Hematopoietic multipotent progenitor cell treated with erythropoietin and hydrocortisone succinate and interleukin-3 and kit ligand, for 8 days (in vitro differentiated cells): ENCODE data around the gene LHX3.

Experiments used
- DNase-seq: peaks from one replicate; pipeline ENCODE4 v3.0.0-alpha.2; 2015

Gene LHX3

DNA sequence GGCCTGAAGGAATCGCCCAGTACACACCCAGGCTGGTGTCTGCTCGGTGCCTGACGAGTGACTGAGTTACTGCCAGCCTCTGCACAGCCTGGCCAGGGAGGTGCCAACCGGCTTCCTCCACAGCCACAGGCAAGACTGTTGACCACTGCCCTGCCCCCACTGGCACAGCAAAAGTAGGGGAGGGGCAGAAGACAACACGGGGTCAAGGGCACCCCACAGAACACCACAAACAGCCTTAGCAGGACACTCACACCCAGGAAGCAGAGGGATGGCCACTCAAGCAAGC lies 722 bp upstream of the LHX3 start:
- DNase-seq: no peak

DNA sequence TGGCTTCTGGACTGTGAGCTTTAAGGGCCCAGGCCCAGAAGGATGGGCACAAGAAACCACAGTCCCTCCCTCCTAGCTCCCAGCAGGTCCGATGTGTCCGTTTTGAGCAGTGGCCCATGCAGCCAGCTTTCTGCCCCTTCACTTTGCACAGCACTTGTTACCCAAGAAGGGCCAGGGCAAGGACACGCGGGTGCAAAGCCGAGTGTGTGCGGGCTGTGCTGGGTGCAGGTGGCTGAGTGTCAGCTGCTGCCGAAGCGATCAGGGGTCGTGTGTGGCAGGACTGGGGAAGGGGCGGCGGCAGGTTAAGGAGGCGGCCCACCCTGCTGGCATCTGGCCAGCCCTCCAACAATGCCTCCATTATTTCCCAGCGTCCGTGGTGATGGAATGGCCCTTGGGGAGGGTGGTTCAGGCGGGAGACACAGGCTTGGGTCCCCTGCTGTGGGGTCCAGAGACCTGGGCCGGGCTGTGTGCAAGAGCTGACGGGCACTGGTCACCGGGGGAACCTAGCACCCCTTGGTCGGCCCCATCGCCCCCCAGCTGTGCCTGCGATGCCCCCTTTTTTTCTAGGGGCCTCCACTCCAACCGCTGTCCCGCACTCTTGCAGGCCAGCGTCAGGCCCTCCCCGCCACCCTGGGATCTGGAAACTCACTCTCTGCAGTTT lies 653 bp downstream of the LHX3 start:
- DNase-seq: no peak

DNA sequence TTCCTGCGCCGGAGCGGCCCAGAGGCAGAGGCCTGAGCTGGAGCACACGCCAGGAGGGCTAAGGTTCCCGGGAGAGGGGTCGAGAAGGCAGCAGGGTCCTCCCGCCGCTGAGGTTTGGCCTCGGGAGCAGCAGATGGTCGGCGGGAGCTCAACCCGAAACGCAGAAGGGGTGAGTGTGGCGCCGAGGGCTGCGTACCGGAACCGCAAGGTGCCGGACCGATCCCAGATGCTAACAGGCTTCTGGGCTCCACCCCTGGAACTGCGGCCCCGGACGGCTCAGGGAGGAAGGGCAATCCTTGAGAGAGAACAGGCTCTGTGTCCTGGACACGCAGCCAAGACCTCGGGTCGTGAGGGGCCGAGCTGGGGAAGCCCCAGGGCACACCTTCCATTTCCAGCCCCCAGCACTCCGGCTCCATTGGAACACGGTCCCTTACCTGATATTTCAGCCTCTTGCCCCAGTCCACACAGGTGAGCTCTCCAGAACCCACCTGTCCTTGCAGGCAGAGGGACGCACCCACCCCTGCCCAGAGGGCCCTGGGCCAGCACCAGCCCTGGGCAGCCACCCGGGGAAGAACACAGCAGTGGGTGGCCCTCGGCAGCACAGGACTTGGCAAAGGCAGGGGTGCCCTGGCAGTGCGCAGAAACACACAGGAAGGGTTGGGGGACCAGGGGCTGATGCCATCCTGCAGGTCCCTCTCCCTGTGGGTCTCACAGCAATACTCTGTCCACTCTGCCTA lies 1.4 kb downstream of the LHX3 start:
- no peak for DNase-seq

DNA sequence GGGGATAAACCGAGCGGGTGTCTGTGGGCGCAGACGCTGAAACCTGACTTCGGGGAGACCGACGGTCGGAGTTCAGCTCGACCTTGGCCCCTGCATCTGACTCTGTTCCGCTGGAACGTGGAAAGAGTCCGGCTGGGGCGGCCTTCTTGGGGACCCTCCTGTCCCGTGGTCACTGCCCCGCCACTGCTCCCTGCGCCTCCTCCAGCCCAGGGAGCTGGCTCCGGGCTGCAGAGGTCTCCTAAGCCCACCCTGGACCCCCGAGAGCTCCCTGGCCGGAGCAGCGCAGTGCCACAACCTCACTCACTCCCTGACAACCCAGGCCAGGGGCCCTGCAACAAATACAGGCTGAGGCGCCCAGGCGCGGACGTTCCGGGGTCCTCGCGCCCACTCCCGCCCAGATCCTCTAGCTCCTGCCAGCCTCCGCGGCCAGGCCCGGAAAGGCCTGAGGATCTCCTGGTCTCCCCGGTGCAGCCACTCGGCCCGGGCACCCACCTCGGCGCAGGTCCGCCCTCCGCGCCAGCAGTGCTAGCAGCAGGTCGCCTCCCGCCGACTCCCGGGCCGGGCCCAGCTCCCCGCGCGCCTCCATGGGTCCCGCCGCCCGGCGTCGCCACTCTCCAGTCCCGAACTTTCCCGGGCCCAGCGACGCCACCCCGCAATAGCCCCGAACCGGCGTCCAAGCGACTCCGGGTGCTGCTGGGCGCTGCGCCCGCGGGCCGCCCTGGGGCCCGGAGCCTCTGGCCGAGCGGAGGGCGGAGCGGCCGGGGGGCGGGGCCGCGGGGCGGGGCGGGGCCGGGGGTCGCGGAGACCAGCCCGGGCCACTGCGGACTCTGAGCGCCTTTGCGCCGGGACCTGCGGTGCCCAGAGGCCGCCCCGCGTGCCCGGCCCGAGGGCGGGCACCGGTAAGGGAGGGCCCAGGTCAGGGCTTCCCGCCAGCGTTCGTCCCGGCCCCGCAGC lies 2.2 kb downstream of the LHX3 start:
- no peak for DNase-seq

GRCh38 chr9:136201609-136202453 lies 3.1 kb downstream of the LHX3 start:
- no peak for DNase-seq

GRCh38 chr9:136201174-136201573 lies 3.8 kb downstream of the LHX3 start:
- DNase-seq: no peak

DNA sequence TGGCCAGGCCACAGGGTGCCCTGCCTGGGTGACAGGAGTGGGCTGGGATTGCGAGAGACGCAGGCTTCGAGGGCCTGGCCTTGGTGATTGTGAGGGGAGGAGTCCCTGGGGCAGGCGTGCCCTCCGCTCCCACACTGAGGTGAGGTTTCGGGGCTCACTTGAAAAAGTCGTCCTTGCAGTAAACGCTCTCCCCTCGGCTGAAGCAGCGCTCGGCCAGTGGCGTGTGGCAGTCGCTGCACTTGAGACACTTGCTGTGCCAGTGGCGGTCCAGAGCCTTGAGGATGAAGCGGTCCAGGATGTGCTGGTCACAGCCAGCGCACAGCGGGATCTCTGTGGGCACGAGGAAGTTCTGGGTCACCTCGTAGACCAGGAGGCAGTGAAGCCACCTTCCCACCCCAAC lies 4.5 kb downstream of the LHX3 start:
- no peak for DNase-seq

GRCh38 chr9:136199391-136200288 lies 5.3 kb downstream of the LHX3 start:
- no peak for DNase-seq

- DNase-seq: no peak
These were observed 6.3 kb downstream of the LHX3 start for GRCh38 chr9:136198605-136199083.

DNA sequence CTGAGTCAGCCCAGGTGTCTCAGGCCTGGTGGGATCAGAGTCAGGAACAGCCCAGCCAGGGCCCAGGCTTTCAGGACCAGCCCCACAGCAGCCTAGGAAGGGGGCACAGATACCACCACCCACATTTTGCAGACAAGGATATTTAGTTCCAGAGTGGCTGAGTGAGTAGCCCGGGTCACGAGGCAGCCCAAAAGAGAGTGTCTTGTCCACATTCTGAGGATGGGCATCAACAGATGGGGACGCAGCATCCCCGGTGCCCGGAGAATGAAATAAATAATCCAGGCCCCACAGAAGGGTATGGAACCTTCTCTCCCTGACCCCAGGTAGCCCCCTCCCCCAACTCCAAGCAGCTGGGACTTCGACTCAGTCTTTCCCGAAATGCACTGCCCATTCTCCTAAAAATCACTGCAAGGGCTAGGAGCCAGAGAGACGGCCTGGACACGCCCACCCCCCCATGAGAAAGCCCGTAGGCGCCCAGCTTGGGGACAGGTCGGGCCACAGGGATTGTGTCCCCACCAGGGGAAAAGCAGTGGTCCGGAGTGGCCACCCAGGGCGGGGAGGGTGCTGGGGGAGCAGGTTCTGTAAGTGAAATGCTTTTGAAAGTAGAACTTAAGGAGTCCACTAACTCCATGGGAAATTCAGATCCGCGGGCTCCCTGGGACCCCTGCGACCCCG lies 6.9 kb downstream of the LHX3 start:
- DNase-seq: no peak

DNA sequence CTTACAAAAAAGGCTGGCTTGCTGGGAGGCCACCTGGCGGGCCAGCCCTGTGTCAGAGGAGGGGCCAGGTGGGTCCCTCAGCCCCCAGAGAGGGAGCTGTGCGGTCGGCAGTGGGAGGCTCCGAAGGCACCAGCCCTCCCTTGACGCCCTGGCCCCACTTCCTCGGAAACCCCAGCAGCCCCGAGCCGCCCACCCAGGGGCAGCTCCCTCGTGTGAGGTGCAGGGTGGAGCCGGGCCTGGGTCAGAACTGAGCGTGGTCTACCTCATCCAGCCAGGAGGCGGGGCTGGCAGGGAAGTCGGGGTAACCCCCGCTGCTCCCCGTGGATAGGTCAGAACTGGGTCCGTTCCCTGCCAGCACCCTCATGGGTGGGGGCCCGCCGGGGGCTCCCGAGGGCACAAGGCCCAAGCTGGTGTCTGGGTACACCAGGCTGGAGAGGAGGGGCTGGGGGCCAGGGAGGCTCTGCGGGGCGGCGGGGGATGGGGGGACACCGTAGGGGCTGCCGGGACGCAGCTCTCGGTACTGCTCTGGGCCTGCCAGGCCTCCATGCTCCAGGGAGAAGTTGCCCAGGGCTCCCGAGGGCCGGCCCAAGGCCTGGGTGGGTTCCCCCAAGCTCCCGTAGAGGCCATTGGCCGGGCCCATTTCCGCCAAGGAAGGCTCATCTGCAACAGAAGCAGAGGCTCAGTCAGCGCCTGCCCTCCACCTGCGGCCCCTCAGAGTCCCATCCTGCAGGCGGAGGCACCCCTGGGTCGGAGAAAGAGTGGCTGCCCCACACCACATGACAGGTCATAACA lies 7.6 kb downstream of the LHX3 start:
- DNase-seq: no peak

DNA sequence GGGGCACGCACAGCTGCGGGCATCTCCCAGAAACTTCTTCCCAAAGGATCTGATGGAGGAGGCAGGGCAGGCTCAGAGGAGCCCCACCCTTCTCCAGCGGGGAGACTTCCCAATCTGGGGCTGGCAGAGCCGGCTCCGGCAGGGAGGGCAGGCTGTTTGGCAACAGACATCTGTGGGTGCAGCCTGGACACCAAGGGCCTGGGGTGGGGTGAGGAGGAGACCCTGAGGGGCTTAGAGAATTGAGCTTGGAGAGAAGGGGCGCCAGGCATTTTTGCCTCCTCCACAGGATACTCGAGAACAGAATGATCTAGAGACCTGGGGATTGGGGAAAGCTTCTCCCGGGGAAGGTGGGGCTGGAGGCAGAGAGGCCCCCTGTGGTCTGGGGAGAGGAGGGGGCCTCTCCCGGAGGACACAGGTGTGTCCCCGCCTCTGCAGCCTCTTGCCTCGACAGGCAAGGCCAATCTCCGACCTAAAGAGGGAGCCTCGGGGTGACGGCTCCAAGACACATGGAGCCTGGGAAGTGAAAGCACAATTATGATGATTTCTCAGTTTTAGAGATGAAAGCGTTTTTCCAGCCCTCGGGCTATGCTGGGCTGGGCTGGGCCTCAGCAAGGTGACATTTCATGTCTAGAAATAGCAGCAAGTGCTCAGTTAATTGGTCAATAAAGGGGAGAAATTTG lies 8.4 kb downstream of the LHX3 start:
- no peak for DNase-seq

- no peak for DNase-seq
These were observed 10.4 kb downstream of the LHX3 start for GRCh38 chr9:136194540-136194939.

- no peak for DNase-seq
These were observed 11.0 kb downstream of the LHX3 start for GRCh38 chr9:136193891-136194279.

DNA sequence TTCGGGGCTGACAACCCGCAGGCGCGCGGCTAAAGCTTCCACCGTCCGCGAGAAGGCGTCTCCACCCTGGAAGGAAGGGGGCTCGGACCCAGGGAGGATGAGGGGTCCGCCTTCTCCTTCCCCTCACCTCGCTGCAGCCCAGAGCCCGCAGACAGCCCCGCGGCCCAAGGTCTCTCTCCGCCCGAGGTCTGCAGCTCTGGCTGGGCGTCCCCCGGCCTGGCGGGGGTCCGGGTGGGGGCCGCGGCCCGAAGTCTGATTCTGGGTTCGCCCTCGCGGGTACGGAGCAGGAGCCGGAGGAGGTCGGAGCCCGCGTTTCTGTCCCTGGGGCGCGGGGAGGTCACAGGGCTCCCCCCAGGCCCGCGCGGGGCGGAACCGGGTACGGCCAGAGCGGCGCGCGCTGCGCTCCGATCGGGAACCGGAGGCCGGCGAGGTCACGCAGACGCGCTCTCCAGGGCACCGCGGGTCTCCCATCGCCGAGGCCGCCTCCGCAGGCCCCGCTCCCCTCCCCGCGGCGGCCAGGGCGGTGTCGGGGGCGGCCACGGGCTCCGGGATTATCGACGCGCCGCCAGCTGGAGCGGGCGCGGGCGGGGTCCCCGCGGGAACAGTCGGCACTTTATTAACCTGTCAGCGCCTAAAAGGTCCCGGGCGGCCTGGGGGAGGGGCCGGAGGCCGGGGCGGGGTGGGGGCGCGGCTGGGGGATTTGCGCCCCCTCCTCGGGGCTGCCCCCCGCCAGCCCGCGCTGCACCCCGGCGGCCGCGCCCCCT lies 11.6 kb downstream of the LHX3 start:
- DNase-seq: peak; percentile 56

DNA sequence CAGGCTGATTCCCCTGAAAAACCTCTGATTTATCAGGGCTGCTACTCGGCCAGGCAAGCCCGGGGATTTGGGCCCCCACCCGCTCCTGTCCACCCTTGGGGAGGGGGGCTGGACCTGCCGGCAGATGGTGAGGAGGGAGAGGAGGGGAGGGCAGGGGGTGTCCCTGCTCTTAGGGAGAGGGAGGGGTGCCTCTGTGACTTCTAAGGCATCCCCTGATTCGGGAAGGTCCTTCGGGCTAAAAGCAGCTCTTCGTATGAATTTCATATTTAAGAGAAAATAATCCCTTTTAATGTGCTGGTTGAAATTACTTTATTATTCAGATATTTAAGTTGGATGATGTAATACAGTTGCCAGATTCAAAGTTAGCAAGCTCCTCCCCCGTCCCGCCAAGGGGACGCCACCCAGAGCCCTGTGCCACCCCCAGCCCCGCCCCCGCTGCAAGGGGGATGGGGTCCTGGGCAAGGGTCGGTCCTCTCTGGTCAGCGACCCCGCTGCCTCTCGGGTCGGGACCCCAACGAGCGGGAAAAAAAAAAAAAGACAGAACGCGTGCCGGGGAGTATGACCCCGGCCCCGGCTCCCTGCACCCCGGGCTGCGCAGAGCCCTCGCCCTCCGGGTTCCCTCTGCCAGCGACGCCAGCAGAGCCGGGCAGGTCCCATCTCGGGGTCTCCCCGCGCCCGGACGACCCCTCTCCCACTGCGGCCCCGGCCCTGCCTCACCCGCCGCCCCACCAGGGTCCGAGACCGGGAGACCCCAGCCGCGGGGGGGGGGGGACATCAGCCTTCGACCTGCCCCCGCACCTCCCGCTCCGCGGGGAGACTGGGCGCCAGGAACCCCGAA lies 12.4 kb downstream of the LHX3 start:
- peak; percentile 59 for DNase-seq

DNA sequence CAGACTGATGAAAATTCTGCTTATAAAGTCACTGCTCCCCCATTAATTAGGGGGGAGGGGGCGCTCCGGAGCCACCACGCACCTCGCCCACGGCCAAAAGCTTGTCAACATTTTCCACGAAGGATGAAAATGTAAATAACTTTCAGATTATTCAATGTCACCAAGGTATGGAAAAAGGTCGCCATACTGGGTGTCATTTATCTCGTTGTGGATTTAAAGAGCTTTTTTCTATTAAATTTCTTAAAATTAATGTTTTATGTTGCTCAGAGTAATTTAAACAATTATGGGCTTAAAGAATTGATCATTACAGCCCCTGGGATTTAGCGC lies 13.0 kb downstream of the LHX3 start:
- DNase-seq: no peak
